ENCODE data around the gene PRLR. TPM values are rescaled to one million over a fixed set of nuclear protein-coding genes. Genes with fewer than 3 reads are reported as not detected.

Gene PRLR
- total RNA-seq, 1 donor from 2014 or later: 13.3 TPM

DNA sequence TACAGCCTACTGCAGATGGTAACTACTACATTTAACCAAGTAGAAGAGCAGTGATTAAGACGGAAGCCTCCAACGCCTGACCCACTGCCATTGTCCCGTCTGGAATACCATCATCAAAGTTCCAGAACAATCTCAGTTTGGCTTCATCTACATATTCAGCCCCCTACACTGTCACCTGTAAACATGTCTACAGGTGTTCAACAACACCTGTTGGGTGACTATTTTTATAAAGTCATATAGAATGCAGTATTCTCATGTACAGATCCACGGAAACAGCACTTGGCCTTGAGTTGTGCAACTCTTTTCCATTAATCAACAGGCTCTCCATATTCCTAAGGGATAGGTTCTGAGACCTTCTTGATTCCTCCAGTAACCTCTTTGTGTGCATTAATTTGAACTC lies 129.3 kb downstream of the PRLR start:
- intact Hi-C loops (cut with DNase I): no loop called here
- Histone ChIP-seq H3K36me3 (no peaks in the 10 kb centered on the region), H3K27me3 (no peaks in the 10 kb centered on the region), H3K4me1 (peaks cover 3% of the 10 kb centered on the region), H3K27ac (no peak overlapping the region), H3K9me3 (no peaks in the 10 kb centered on the region), H3K4me3 (no peak overlapping the region)
- no peak for TF ChIP-seq POLR2A (IDR thresholded peaks at IDR 0.05)
- TF ChIP-seq POLR2AphosphoS5 (IDR thresholded peaks at IDR 0.05; ENCODE audit: insufficient read depth in 1 of 2, low read depth in 1 of 2): no peak
- TF ChIP-seq, protein P1, sequence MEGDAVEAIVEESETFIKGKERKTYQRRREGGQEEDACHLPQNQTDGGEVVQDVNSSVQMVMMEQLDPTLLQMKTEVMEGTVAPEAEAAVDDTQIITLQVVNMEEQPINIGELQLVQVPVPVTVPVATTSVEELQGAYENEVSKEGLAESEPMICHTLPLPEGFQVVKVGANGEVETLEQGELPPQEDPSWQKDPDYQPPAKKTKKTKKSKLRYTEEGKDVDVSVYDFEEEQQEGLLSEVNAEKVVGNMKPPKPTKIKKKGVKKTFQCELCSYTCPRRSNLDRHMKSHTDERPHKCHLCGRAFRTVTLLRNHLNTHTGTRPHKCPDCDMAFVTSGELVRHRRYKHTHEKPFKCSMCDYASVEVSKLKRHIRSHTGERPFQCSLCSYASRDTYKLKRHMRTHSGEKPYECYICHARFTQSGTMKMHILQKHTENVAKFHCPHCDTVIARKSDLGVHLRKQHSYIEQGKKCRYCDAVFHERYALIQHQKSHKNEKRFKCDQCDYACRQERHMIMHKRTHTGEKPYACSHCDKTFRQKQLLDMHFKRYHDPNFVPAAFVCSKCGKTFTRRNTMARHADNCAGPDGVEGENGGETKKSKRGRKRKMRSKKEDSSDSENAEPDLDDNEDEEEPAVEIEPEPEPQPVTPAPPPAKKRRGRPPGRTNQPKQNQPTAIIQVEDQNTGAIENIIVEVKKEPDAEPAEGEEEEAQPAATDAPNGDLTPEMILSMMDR (IDR thresholded peaks at IDR 0.05): no peak
- DNase-seq (ENCODE audit: extremely low spot score in 2 of 2): no peak

DNA sequence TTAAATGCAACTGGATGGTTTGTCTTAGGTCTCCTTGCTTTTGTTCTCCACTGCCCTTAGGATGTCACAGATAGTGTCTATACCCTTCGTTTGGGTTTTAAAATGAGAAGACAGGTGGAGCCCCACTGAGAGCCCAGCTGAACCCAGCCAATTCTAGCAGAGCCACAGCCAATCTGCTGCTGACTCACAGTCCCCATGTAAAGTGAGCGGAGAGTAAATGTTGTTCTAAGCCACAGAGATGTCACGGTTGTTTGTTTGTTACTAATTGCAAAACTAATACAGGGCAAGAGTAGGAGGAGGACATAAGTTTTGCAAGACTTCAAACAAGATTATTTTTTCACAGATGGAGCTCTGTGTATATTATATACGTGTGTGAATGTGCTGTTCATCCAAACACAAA lies 132.1 kb downstream of the PRLR start:
- no peak for DNase-seq (ENCODE audit: extremely low spot score in 2 of 2)
- TF ChIP-seq POLR2AphosphoS5 (IDR thresholded peaks at IDR 0.05; ENCODE audit: insufficient read depth in 1 of 2, low read depth in 1 of 2): no peak
- TF ChIP-seq, protein P1 (IDR thresholded peaks at IDR 0.05): no peak
- TF ChIP-seq POLR2A (IDR thresholded peaks at IDR 0.05): no peak
- no peak overlapping the region for H3K4me3 ChIP-seq
- no peak overlapping the region for H3K27ac ChIP-seq
- peaks cover 8% of the 10 kb centered on the region for H3K4me1 ChIP-seq
- no peaks in the 10 kb centered on the region for H3K36me3 ChIP-seq
- H3K27me3 ChIP-seq: no peaks in the 10 kb centered on the region
- no peaks in the 10 kb centered on the region for H3K9me3 ChIP-seq
- intact Hi-C loops (cut with DNase I): no loop called here

DNA sequence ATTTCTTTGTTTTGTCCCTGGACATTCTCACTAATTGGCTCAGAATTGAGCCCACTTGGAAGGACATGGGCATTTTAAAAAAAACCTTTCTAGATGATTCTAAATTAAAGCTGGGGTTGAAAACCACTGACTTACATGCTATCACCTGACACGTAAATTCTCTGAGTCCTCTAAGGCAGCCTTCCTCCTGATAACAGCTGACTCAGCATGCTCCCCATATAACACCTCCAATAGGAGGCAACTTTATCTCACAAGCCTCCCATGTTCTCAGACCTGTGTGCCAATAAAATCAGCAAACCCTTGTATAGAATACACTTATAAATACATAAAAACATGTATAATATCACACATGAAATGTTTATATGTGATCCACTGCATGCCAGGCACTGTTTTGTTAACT lies 133.4 kb downstream of the PRLR start:
- TF ChIP-seq, protein P1 (IDR thresholded peaks at IDR 0.05): no peak
- TF ChIP-seq POLR2AphosphoS5 (IDR thresholded peaks at IDR 0.05; ENCODE audit: insufficient read depth in 1 of 2, low read depth in 1 of 2) (no peak), POLR2A (IDR thresholded peaks at IDR 0.05) (no peak)
- Histone ChIP-seq H3K36me3 (no peaks in the 10 kb centered on the region), H3K4me1 (peaks cover 14% of the 10 kb centered on the region), H3K4me3 (no peak overlapping the region), H3K27me3 (no peaks in the 10 kb centered on the region), H3K9me3 (no peaks in the 10 kb centered on the region), H3K27ac (no peak overlapping the region)
- intact Hi-C loops (cut with DNase I): no loop called here
- no peak for DNase-seq (ENCODE audit: extremely low spot score in 2 of 2)

DNA sequence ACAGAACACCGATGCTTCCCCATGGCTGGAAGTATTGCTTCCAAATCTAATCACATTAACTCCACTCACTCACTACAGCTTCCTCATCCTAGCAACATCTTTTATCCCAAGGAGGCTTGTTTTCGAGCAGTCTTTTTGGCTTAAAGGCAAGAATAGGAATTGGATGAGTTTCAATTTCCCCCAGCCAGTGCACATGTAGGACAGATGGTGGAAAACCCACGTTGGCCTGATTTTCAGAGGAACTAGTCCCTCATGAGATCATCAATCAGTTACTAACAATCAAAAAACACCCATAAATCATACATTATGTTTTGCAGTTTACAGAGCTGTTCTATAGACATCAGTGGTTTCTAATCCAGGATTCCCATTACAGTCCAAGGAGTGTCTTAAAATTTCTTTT lies 134.1 kb downstream of the PRLR start:
- peaks cover 21% of the 10 kb centered on the region for H3K4me1 ChIP-seq
- no peaks in the 10 kb centered on the region for H3K27me3 ChIP-seq
- no peak for DNase-seq (ENCODE audit: extremely low spot score in 2 of 2)
- H3K4me3 ChIP-seq: no peak overlapping the region
- intact Hi-C loops (cut with DNase I): no loop called here
- no peaks in the 10 kb centered on the region for H3K9me3 ChIP-seq
- no peaks in the 10 kb centered on the region for H3K36me3 ChIP-seq
- H3K27ac ChIP-seq: no peak overlapping the region
- no peak for TF ChIP-seq POLR2AphosphoS5 (IDR thresholded peaks at IDR 0.05; ENCODE audit: insufficient read depth in 1 of 2, low read depth in 1 of 2)
- no peak for TF ChIP-seq POLR2A (IDR thresholded peaks at IDR 0.05)
- TF ChIP-seq, protein P1 (IDR thresholded peaks at IDR 0.05): no peak

DNA sequence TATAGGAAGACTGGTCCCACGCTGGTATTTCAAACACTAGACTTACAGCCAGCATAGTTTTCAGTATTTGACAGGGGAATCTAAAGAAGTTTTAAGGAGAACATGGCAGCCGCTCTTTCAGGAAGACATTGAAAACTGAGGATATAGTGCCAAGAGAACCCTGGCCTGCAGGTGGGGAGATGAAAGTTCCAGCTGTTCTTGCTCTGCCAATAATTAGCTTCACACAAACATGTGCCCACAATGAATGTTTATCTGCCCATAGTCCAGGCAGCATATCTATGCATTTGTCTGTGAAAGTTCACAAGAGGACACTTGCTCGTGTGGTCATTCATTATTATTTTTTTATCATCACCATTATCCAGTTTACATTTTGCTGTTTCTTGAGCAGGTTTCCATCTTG lies 134.9 kb downstream of the PRLR start:
- Histone ChIP-seq H3K4me3 (no peak overlapping the region), H3K27ac (no peak overlapping the region), H3K4me1 (peaks cover 21% of the 10 kb centered on the region), H3K9me3 (no peaks in the 10 kb centered on the region), H3K27me3 (no peaks in the 10 kb centered on the region), H3K36me3 (no peaks in the 10 kb centered on the region)
- intact Hi-C loops (cut with DNase I): no loop called here
- no peak for DNase-seq (ENCODE audit: extremely low spot score in 2 of 2)
- TF ChIP-seq, protein P1 (IDR thresholded peaks at IDR 0.05): no peak
- no peak for TF ChIP-seq POLR2AphosphoS5 (IDR thresholded peaks at IDR 0.05; ENCODE audit: insufficient read depth in 1 of 2, low read depth in 1 of 2)
- TF ChIP-seq POLR2A (IDR thresholded peaks at IDR 0.05): no peak
